CD4-positive, alpha-beta memory T cell (primary cell): ENCODE data around the gene FMN1. TPM values are rescaled to one million over a fixed set of nuclear protein-coding genes. Genes with fewer than 3 reads are reported as not detected.
"Not testable (repeated sequence)": the region's sequence is repeated elsewhere in the genome, so short reads cannot be mapped to it uniquely, and the experiment has no call there.

Experiments used
- CTCF ChIA-PET: fragments of 350-600 bp; sonication (Branson Sonifier 250); formaldehyde crosslinking; loops from one replicate; lab custom pipeline; 2021; ENCODE audit warnings: inconsistent platforms; ENCODE audit not compliant: partially characterized antibody; lab: Charles Lee
- POLR2A ChIA-PET: fragments of 350-600 bp; sonication (Branson Sonifier 250); formaldehyde crosslinking; loops from one replicate; lab custom pipeline; 2021; ENCODE audit not compliant: partially characterized antibody; lab: Charles Lee
- DNase-seq, 5 donors: peaks; one replicate each; pipeline versions ENCODE4 v3.0.0 to v3.0.0-alpha.2; 2020 to 2022; ENCODE audit warnings: mixed read lengths in 1 of 5
- H3K27ac ChIP-seq: one replicate; pipeline ENCODE4 v1.7.0; 2013; ENCODE audit warnings: low read depth, low read length
- H3K27me3 ChIP-seq: 2 replicates; pipeline ENCODE4 v1.7.0; 2013; ENCODE audit warnings: mild to moderate bottlenecking, low read length, moderate library complexity; ENCODE audit not compliant: insufficient read depth
- H3K36me3 ChIP-seq: 2 replicates; pipeline ENCODE4 v1.7.0; 2013; ENCODE audit warnings: mild to moderate bottlenecking, low read length, moderate library complexity; ENCODE audit not compliant: insufficient read depth
- H3K4me1 ChIP-seq: 2 replicates; pipeline ENCODE4 v1.7.0; 2013; ENCODE audit warnings: mild to moderate bottlenecking, low read length, moderate library complexity; ENCODE audit not compliant: insufficient read depth
- H3K4me3 ChIP-seq, 2 donors: one replicate each; pipeline ENCODE4 v1.7.0; 2013; ENCODE audit warnings: low read length in 2 of 2, mild to moderate bottlenecking in 1 of 2
- H3K9me3 ChIP-seq, 2 donors: one replicate each; pipeline ENCODE4 v1.7.0; 2013; ENCODE audit warnings: low read length in 2 of 2, control low read depth in 1 of 2; ENCODE audit not compliant: control insufficient read depth in 1 of 2
- H3K27ac Mint-ChIP-seq, 7 donors: one replicate each; pipeline ENCODE4 v1.8.0; 2020 to 2021; ENCODE audit warnings: mixed read lengths in 7 of 7, mild to moderate bottlenecking in 6 of 7, inconsistent platforms in 3 of 7, moderate library complexity in 3 of 7
- H3K27me3 Mint-ChIP-seq, 2 donors: one replicate each; pipeline ENCODE4 v1.8.0; 2020 to 2021; ENCODE audit warnings: mixed read lengths in 2 of 2
- H3K36me3 Mint-ChIP-seq, 2 donors: one replicate each; pipeline ENCODE4 v1.8.0; 2020 to 2021; ENCODE audit warnings: mixed read lengths in 2 of 2, inconsistent platforms in 1 of 2, mild to moderate bottlenecking in 1 of 2
- H3K4me1 Mint-ChIP-seq, 4 donors: one replicate each; pipeline ENCODE4 v1.8.0; 2020 to 2021; ENCODE audit warnings: mixed read lengths in 4 of 4, mild to moderate bottlenecking in 1 of 4
- H3K4me3 Mint-ChIP-seq, 8 donors: one replicate each; pipeline ENCODE4 v1.8.0; 2020 to 2021; ENCODE audit warnings: mixed read lengths in 8 of 8, mild to moderate bottlenecking in 7 of 8, moderate library complexity in 6 of 8, inconsistent platforms in 3 of 8
- H3K9me3 Mint-ChIP-seq, 8 donors: one replicate each; pipeline ENCODE4 v1.8.0; 2020 to 2021; ENCODE audit warnings: mixed read lengths in 8 of 8, mild to moderate bottlenecking in 5 of 8, inconsistent platforms in 3 of 8, moderate library complexity in 1 of 8
- intact Hi-C: fragments of 100-400 bp; cut with micrococcal nuclease; formaldehyde crosslinking; loops from one replicate; pipeline ENCODE4 v1.15.1; 2023
- polyA plus RNA-seq, 2 donors: library from polyadenylated mRNA; unstranded; fragments of 300-500 nt; fragmentation: Illumina TruSeq; gene quantifications; one replicate each; pipeline ENCODE4 v1.2.3, GENCODE V29; 2021
- total RNA-seq, 2 experiments: library from RNA; stranded (reverse); gene quantifications; one replicate each; pipeline ENCODE4 v1.2.3, GENCODE V29; 2021

Gene FMN1
- total and polyA plus RNA-seq, 4 experiments from 2014 or later, result 0.02 to 0.84 (median 0.38) TPM

- H3K27me3 ChIP-seq, H3K27me3 Mint-ChIP-seq, H3K9me3 ChIP-seq, H3K4me3 ChIP-seq, H3K9me3 Mint-ChIP-seq, H3K4me3 Mint-ChIP-seq, DNase-seq, POLR2A ChIA-PET, H3K4me1 ChIP-seq, intact Hi-C loops, H3K36me3 Mint-ChIP-seq, H3K27ac Mint-ChIP-seq, CTCF ChIA-PET, H3K27ac ChIP-seq, H3K36me3 ChIP-seq: not testable (repeated sequence)
- peaks cover 0 to 63% (median 3%) of the 10 kb centered on the region in 4 donors for H3K4me1 Mint-ChIP-seq
Observed at GRCh38 chr15:33069903-33070302, 124.6 kb downstream of the FMN1 start.

- Histone ChIP-seq H3K36me3 (no peaks in the 10 kb centered on the region), H3K4me3 (no peak overlapping the region), H3K4me1 (peaks cover 5% of the 10 kb centered on the region), H3K27ac (no peak overlapping the region), H3K9me3 (no peaks in the 10 kb centered on the region), H3K27me3 (no peaks in the 10 kb centered on the region)
- H3K27me3 Mint-ChIP-seq, result peaks cover 3 to 8% of the 10 kb centered on the region in 2 donors
- intact Hi-C loops, result no loop called here
- no peaks in the 10 kb centered on the region for H3K9me3 Mint-ChIP-seq
- peaks cover 0 to 62% (median 3%) of the 10 kb centered on the region in 4 donors for H3K4me1 Mint-ChIP-seq
- ChIA-PET POLR2A (no interaction called here), CTCF (no interaction called here)
- peak overlapping the region in 2 of 8 donors; percentile 49 to 58 for H3K4me3 Mint-ChIP-seq
- H3K36me3 Mint-ChIP-seq, result no peaks in the 10 kb centered on the region
- H3K27ac Mint-ChIP-seq, result no peak overlapping the region
- no peak for DNase-seq
Observed at GRCh38 chr15:33069161-33069560, 125.4 kb downstream of the FMN1 start.

- no peak overlapping the region for H3K27ac ChIP-seq
- H3K4me3 Mint-ChIP-seq, result peak overlapping the region in 3 of 8 donors; percentile 49 to 79 (median 58)
- ChIA-PET CTCF (no interaction called here), POLR2A (no interaction called here)
- no peaks in the 10 kb centered on the region for H3K27me3 ChIP-seq
- H3K9me3 ChIP-seq, result no peaks in the 10 kb centered on the region
- intact Hi-C loops, result no loop called here
- H3K4me1 ChIP-seq, result peaks cover 5% of the 10 kb centered on the region
- H3K27me3 Mint-ChIP-seq, result peaks cover 2 to 8% of the 10 kb centered on the region in 2 donors
- no peaks in the 10 kb centered on the region for H3K36me3 Mint-ChIP-seq
- H3K4me3 ChIP-seq, result no peak overlapping the region
- peak overlapping the region in 3 of 7 donors; percentile 48 to 91 (median 76) for H3K27ac Mint-ChIP-seq
- H3K36me3 ChIP-seq, result no peaks in the 10 kb centered on the region
- H3K4me1 Mint-ChIP-seq, result peaks cover 0 to 58% (median 3%) of the 10 kb centered on the region in 4 donors
- no peaks in the 10 kb centered on the region for H3K9me3 Mint-ChIP-seq
- no peak for DNase-seq
Observed at GRCh38 chr15:33068511-33068990, 126.0 kb downstream of the FMN1 start.

- Histone ChIP-seq H3K9me3 (no peaks in the 10 kb centered on the region), H3K36me3 (no peaks in the 10 kb centered on the region), H3K4me1 (peaks cover 5% of the 10 kb centered on the region), H3K4me3 (no peak overlapping the region), H3K27me3 (no peaks in the 10 kb centered on the region), H3K27ac (no peak overlapping the region)
- Mint-ChIP-seq H3K27ac (peak overlapping the region in 4 of 7 donors; percentile 35 to 91 (median 62)), H3K27me3 (peaks cover 5 to 6% of the 10 kb centered on the region in 2 donors), H3K4me1 (peaks cover 0 to 59% (median 3%) of the 10 kb centered on the region in 4 donors), H3K9me3 (no peaks in the 10 kb centered on the region), H3K4me3 (peak overlapping the region in 6 of 8 donors; percentile 36 to 79 (median 56)), H3K36me3 (no peaks in the 10 kb centered on the region)
- POLR2A ChIA-PET, result no interaction called here
- CTCF ChIA-PET, result no interaction called here
- intact Hi-C loops, result no loop called here
- DNase-seq, result no peak
Observed at GRCh38 chr15:33068007-33068481, 126.5 kb downstream of the FMN1 start.

- no peak for DNase-seq
- intact Hi-C loops, result no loop called here
- Histone ChIP-seq H3K27me3 (no peaks in the 10 kb centered on the region), H3K27ac (no peak overlapping the region), H3K4me1 (peaks cover 5% of the 10 kb centered on the region), H3K36me3 (no peaks in the 10 kb centered on the region), H3K9me3 (no peaks in the 10 kb centered on the region), H3K4me3 (no peak overlapping the region)
- CTCF ChIA-PET, result no interaction called here
- POLR2A ChIA-PET, result no interaction called here
- Mint-ChIP-seq H3K9me3 (no peaks in the 10 kb centered on the region), H3K4me1 (peaks cover 0 to 60% (median 3%) of the 10 kb centered on the region in 4 donors), H3K27me3 (peaks cover 5% of the 10 kb centered on the region in 2 donors), H3K4me3 (peak overlapping the region in 3 of 8 donors; percentile 51 to 79 (median 74)), H3K36me3 (no peaks in the 10 kb centered on the region), H3K27ac (peak overlapping the region in 3 of 7 donors; percentile 19 to 91 (median 76))
Observed at GRCh38 chr15:33067456-33067855, 127.1 kb downstream of the FMN1 start.

GRCh38 chr15:33066584-33066983 lies 127.9 kb downstream of the FMN1 start:
- H3K27ac ChIP-seq, result no peak overlapping the region
- peaks cover 5% of the 10 kb centered on the region for H3K4me1 ChIP-seq
- ChIA-PET POLR2A (no interaction called here), CTCF (no interaction called here)
- H3K36me3 Mint-ChIP-seq, result no peaks in the 10 kb centered on the region
- H3K4me3 ChIP-seq, result no peak overlapping the region
- no peaks in the 10 kb centered on the region for H3K27me3 ChIP-seq
- intact Hi-C loops, result no loop called here
- no peak overlapping the region for H3K27ac Mint-ChIP-seq
- peaks cover 5% of the 10 kb centered on the region in 2 donors for H3K27me3 Mint-ChIP-seq
- no peak overlapping the region for H3K4me3 Mint-ChIP-seq
- H3K9me3 Mint-ChIP-seq, result no peaks in the 10 kb centered on the region
- no peak for DNase-seq
- H3K9me3 ChIP-seq, result no peaks in the 10 kb centered on the region
- no peaks in the 10 kb centered on the region for H3K36me3 ChIP-seq
- peaks cover 0 to 53% (median 3%) of the 10 kb centered on the region in 4 donors for H3K4me1 Mint-ChIP-seq

- no peak overlapping the region for H3K27ac ChIP-seq
- Mint-ChIP-seq H3K27me3 (peaks cover 5% of the 10 kb centered on the region in 2 donors), H3K27ac (no peak overlapping the region), H3K4me1 (peaks cover 0 to 48% (median 3%) of the 10 kb centered on the region in 4 donors), H3K36me3 (no peaks in the 10 kb centered on the region), H3K9me3 (no peaks in the 10 kb centered on the region), H3K4me3 (peak overlapping the region in 1 of 8 donors; percentile 45)
- no peaks in the 10 kb centered on the region for H3K27me3 ChIP-seq
- POLR2A ChIA-PET, result no interaction called here
- peaks cover 5% of the 10 kb centered on the region for H3K4me1 ChIP-seq
- H3K4me3 ChIP-seq, result no peak overlapping the region
- H3K9me3 ChIP-seq, result no peaks in the 10 kb centered on the region
- no peak for DNase-seq
- CTCF ChIA-PET, result interaction anchor here (1.2 kb wide), 1 partner anchor 16 kb away, joined by 3 read pairs; no protein-coding TSS in a partner anchor
- intact Hi-C loops, result no loop called here
- no peaks in the 10 kb centered on the region for H3K36me3 ChIP-seq
Observed at GRCh38 chr15:33064878-33065277, 129.6 kb downstream of the FMN1 start.
